ENCODE results near the gene MAMDC2. TPM values are rescaled to one million over a fixed set of nuclear protein-coding genes. Genes with fewer than 3 reads are reported as not detected.
"Not testable (repeated sequence)": the region's sequence is repeated elsewhere in the genome, so short reads cannot be mapped to it uniquely, and the experiment has no call there.

The MAMDC2 gene
- total RNA-seq, 1 donor from 2014 or later, result 3.7 TPM

- no peak for DNase-seq (ENCODE audit: low spot score)
These were observed 133.5 kb downstream of the MAMDC2 start for GRCh38 chr9:70177121-70177520.

DNA sequence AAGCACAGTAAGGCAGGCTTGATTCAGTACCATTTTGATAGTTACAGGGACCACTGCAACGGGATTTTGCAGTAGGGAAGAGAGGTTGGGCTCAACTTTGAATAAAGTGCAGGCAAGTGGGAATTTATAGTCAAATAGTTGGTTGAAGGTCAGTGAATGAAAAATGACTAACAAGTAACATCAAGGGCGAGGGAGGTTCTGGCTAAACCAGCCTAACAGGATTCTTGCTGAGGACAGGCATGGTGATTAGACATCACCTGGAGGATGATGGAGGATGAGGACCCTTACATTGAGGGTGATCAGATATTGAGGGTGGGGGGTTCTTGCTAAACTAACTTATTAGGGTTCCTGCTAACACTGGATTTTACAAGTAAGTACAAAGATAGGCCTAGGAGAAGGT lies 149.1 kb downstream of the MAMDC2 start:
- no peak for DNase-seq (ENCODE audit: low spot score)

DNA sequence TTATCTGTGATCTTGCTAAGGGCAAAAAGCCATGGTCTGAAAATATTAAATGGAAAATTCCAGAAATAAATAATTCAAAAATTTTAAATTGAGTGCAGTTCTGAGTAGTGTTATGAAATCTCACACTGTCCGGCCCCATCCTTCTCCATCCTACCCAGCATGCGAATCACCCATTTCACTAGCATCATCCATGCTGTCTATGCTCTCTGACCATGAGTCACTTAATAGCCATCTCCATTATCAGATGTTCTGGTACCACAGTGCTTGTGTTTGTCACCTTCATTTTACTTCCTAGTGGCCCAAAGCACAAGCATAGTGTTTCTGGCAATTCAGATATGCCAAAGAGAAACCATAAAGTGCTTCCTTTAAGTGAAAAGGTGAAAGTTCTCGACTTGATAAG lies 151.8 kb downstream of the MAMDC2 start:
- DNase-seq (ENCODE audit: low spot score), result no peak

GRCh38 chr9:70197216-70198044 lies 153.8 kb downstream of the MAMDC2 start:
- no peak for DNase-seq (ENCODE audit: low spot score)

- DNase-seq (ENCODE audit: low spot score), result not testable (repeated sequence)
These were observed 161.1 kb downstream of the MAMDC2 start for GRCh38 chr9:70204743-70205142.

DNA sequence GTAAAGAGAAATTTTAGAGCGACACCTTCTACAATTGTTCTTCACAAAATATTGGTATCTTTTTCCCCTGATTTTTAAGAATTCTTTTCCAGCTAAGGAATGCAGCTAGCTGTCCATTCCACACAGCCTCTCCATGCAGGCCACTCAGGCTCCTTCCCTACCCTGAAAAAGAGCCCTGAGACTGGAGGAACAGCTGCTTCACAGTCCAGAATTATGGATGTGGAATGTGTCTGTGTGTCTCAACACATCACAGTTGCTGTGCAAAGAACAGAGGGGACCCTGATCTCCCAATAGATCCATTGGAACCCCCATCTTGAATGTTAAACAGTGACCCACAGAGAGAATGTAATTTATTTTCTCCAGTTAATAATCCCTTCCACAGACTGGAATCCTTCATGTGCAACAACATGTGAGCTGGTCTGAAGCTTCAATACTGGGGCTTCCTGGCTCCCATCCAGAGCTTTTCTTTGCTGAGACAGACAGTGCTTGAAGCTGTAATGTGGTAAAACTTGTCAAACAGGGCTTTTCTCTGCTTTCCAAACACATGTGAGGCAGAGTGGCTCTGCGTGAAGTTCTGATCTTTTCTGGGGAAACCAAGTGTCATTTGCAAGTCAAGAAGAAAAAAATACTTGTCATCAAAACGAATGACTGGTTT lies 161.8 kb downstream of the MAMDC2 start:
- DNase-seq (ENCODE audit: low spot score), result no peak

- DNase-seq (ENCODE audit: low spot score), result no peak
These were observed 173.4 kb downstream of the MAMDC2 start for GRCh38 chr9:70217029-70217428.

- DNase-seq (ENCODE audit: low spot score), result no peak
These were observed 175.1 kb downstream of the MAMDC2 start for GRCh38 chr9:70218767-70219166.

DNA sequence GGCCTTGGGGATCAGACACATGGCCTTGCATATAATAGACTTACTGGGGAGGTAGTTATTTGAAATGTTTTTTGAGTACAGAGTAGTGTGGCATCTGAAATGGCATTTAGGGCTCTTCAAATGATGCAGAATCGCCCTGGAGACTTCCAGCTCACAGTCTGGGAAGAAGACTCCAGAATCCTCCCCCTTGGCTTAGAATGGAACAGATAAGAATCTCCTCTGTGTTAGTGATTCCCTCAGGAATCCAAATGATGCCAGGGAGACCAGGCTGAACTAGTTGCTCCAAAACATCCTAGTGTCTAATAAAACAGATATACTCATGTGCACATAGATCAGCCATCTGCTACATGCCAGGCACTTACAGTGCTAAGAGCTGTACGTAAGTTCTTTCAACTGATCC lies 176.6 kb downstream of the MAMDC2 start:
- no peak for DNase-seq (ENCODE audit: low spot score)

DNA sequence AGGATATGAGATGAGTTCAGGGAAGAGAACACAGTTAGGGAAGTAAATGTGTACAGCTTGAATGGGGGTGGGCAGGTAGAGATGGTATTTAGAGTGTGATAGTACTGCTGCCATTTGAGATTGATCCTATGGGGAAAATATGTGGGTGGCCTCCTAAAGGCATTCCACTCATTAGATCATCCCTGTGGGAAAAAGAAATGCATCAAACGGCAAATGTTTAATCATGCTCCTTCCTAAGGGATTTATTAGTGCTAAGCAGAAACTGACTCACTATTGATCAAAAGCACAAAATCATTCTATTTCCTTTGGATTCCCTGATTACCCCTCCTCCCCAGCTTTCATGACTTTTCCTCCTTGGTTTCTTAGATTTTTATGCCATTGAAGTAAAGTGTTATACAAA lies 178.7 kb downstream of the MAMDC2 start:
- no peak for DNase-seq (ENCODE audit: low spot score)

GRCh38 chr9:70228118-70228517 lies 184.5 kb downstream of the MAMDC2 start:
- no peak for DNase-seq (ENCODE audit: low spot score)

DNA sequence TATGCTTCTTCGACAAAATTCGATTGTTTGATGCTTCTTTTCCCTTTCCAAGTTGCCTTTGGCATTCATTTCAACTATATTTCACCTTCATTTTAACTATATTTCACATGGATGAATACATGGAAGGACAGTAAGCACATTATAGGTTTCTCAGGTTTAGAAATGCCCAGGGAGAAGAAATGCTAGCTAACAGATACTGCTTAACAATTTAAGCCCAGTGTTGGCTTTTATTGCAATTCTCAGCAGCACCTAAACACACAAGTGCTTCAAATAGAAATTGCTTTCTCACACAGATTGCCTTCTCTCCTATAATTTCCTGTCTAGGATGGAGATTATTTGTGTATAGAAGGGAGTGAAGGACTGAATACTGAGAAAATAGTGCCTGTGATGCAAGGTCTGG lies 185.0 kb downstream of the MAMDC2 start:
- no peak for DNase-seq (ENCODE audit: low spot score)

DNA sequence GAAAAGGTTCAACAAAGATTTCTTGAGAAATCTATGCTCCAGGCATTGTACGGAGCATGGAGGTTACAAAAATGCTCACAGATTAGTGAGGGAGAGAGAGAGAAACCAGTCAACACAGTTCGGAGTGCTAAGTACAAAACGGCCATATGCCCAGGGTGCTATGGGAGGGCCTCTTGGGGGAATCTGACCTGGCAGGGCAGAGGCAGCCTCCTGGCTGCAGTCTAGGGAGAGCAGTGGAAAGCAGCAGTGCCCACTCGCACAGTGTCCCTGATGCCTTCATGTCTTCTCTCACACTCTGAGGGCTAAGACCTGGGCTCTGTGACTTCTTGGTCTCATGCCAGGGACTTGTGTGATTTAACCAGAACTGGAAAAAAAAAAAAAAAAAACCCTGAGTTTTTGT lies 185.4 kb downstream of the MAMDC2 start:
- no peak for DNase-seq (ENCODE audit: low spot score)

- no peak for DNase-seq (ENCODE audit: low spot score)
These were observed 185.9 kb downstream of the MAMDC2 start for GRCh38 chr9:70229579-70229978.

GRCh38 chr9:70232476-70232875 lies 188.8 kb downstream of the MAMDC2 start:
- DNase-seq (ENCODE audit: low spot score), result no peak

GRCh38 chr9:70234208-70234607 lies 190.6 kb downstream of the MAMDC2 start:
- not testable (repeated sequence) for DNase-seq (ENCODE audit: low spot score)

DNA sequence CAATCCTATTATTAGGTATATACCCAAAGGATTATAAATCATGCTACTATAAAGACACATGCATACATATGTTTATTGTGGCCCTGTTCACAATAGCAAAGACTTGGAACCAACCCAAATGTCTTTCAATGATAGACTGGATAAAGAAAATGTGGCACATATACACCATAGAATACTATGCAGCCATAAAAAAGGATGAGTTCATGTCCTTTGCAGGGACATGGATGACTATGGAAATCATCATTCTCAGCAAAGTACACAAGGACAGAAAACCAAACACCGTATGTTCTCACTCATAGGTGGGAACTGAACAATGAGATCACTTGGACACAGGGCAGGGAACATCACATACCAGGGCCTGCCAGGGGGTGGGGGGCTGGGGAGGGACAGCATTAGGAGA lies 202.3 kb downstream of the MAMDC2 start:
- not testable (repeated sequence) for DNase-seq (ENCODE audit: low spot score)

DNA sequence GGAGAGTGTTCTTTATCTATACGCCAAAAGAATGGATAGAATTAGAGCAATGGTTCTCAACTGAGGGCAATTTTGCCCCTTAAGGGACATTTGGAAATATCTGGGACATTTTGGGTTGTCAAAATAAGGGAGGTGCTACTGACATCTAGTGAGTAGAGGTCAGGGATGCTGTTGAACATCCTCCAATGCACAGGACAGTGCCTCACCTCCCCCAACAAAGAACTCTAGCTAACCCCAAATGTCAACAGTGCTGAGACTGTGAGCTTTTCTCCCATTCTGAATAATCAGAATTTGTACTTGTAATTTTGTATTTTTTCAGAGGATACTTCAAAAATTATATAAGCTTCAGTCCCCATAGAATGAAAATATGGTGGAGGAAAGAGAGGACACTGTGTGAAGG lies 206.6 kb downstream of the MAMDC2 start:
- DNase-seq (ENCODE audit: low spot score), result no peak

GRCh38 chr9:70255486-70255885 lies 211.8 kb downstream of the MAMDC2 start:
- DNase-seq (ENCODE audit: low spot score), result no peak

GRCh38 chr9:70256123-70256551 lies 212.5 kb downstream of the MAMDC2 start:
- DNase-seq (ENCODE audit: low spot score), result no peak

- no peak for DNase-seq (ENCODE audit: low spot score)
These were observed 213.9 kb downstream of the MAMDC2 start for GRCh38 chr9:70257502-70257901.

DNA sequence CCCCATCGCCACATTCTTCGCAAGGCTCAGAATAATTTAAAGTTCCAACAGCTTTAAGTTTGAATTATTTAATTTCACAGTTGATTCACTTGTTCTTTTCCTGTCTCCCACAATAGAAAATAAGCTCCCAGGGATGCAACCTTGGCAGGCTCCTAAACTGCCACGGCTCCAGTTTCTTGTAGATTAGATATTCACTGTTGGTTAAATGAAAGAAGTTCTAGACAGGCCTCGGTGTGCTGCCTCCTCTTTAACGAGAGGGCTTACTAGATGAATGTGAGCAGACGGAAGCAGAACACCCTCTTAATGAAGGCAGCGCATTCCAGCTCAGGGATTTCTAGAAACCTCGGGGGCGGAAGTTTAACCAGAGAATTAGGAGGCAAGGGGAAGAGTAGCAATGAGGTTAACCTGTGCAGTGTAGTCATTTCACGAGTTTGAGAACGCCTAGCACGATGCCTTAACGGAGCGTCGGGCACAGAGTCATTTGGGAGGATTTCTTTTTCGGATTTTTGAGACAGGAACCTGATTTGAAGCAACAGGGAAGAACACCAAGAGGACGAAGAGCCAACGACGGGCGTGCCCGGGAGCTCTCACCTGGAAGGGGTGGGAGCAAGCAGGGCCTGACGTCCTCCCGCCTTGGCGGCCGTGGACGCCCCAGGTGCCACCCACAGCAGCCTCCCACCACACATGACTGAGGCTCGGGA lies 214.5 kb downstream of the MAMDC2 start:
- DNase-seq (ENCODE audit: low spot score), result peak; percentile 92

Data from mesenteric fat pad (tissue), 1 donor.